Adrenal gland (tissue), 12 donors: ENCODE measurements around the gene ZSCAN31. TPM values are rescaled to one million over a fixed set of nuclear protein-coding genes. Genes with fewer than 3 reads are reported as not detected.

Source experiments
- DNase-seq, 7 donors: peaks; one replicate each; pipeline ENCODE4 v3.0.0-alpha.2; 2019 to 2020
- H3K27ac ChIP-seq, 5 donors: fragments of 200-600 bp; sonication (generic) in 4 of 5; 1 replicate in 3 of 5; 2 replicates in 2 of 5; pipeline versions ENCODE4 v1.5.1 to v1.8.0; 2016 to 2020; ENCODE audit warnings: mild to moderate bottlenecking in 1 of 5
- H3K27me3 ChIP-seq: fragments of 200-600 bp; 2 replicates; pipeline ENCODE4 v1.8.0; 2021
- H3K36me3 ChIP-seq, 2 donors: fragments of 200-600 bp; replicated peaks in 1 of 2; 1 replicate in 1 of 2; 2 replicates in 1 of 2; pipeline versions ENCODE4 v1.5.1 to v1.8.0; 2018 to 2022
- H3K4me1 ChIP-seq, 2 donors: fragments of 200-600 bp; replicated peaks in 1 of 2; 1 replicate in 1 of 2; 2 replicates in 1 of 2; pipeline versions ENCODE4 v1.5.1 to v1.8.0; 2018 to 2021
- H3K4me3 ChIP-seq, 4 donors: fragments of 200-600 bp; sonication (generic) in 3 of 4; one replicate each; pipeline ENCODE4 v1.5.1; 2016 to 2018
- H3K9me3 ChIP-seq, 3 donors: fragments of 200-600 bp; sonication (generic) in 1 of 3; replicated peaks in 1 of 3; 1 replicate in 2 of 3; 2 replicates in 1 of 3; pipeline versions ENCODE4 v1.5.1 to v1.8.0; 2016 to 2021
- CTCF ChIP-seq, 6 experiments: fragments of 450-650 bp in 4 of 6; fragments of 200-600 bp in 2 of 6; sonication (generic) in 1 of 6; IDR thresholded peaks; 1 replicate in 5 of 6; 2 replicates in 1 of 6; pipeline versions ENCODE4 v1.5.1 to v1.8.0; 2016 to 2021; ENCODE audit warnings: antibody characterized with exemption in 6 of 6, mild to moderate bottlenecking in 2 of 6, moderate library complexity in 1 of 6
- POLR2A ChIP-seq, 2 donors: fragments of 450-650 bp; IDR thresholded peaks; one replicate each; pipeline ENCODE4 v1.6.1; 2017; ENCODE audit warnings: antibody characterized with exemption in 2 of 2, mild to moderate bottlenecking in 2 of 2, moderate library complexity in 1 of 2
- WGBS, 4 donors: extraction: QIAGEN DNeasy Blood & Tissue Kit in 2 of 4; methylation state at CpG; one replicate each; pipeline versions ENCODE4 v1.1.5 to v1.1.7; 2013 to 2017; 5-methylcytosine and 5-hydroxymethylcytosine counted together
- intact Hi-C, 2 donors: fragments of 100-400 bp; cut with DNase I; formaldehyde crosslinking; loops; one replicate each; pipeline versions ENCODE4 v1.14.1 to v1.15.0; 2022 to 2023
- polyA plus RNA-seq, 3 donors: library from polyadenylated mRNA; stranded (reverse); fragments of 200-250 nt in 2 of 3; fragments of 350-450 nt in 1 of 3; fragmentation: Illumina TruSeq in 1 of 3; extraction: RNeasy Lipid Tissue Mini Kit (QIAGEN cat#74804) in 1 of 3; gene quantifications; one replicate each; pipeline ENCODE4 v1.2.3, GENCODE V29; 2013 to 2014
- total RNA-seq, 9 donors: library from RNA; depleted of rRNA in 4 of 9; stranded (reverse); fragments of >200 nt in 4 of 9; fragments of 120-200 nt in 1 of 9; fragmentation: NEBNext Ultra II Directional in 1 of 9; extraction: Animal tissue kit (Norgen Biotek cat#: 25700) in 1 of 9; gene quantifications; one replicate each; pipeline versions ENCODE4 v1.1.0 to v1.2.4, GENCODE V29; 2013 to 2023
- donor health status: healthy with polysubstance abuse.
- donor health status: Bipolar disorder and iron deficiency.
- donor health status: DM: yes; HTN: yes; CAD: no.
- donor health status: DM: no; HTN: no; CAD: no.
- donor health status: DM: no; HTN: no; CAD: no.
- donor health status: DM: yes; HTN: yes; CAD: no.

The ZSCAN31 gene
- total and polyA plus RNA-seq, 12 donors = 2.3 to 13.5 (median 7.2) TPM

DNA sequence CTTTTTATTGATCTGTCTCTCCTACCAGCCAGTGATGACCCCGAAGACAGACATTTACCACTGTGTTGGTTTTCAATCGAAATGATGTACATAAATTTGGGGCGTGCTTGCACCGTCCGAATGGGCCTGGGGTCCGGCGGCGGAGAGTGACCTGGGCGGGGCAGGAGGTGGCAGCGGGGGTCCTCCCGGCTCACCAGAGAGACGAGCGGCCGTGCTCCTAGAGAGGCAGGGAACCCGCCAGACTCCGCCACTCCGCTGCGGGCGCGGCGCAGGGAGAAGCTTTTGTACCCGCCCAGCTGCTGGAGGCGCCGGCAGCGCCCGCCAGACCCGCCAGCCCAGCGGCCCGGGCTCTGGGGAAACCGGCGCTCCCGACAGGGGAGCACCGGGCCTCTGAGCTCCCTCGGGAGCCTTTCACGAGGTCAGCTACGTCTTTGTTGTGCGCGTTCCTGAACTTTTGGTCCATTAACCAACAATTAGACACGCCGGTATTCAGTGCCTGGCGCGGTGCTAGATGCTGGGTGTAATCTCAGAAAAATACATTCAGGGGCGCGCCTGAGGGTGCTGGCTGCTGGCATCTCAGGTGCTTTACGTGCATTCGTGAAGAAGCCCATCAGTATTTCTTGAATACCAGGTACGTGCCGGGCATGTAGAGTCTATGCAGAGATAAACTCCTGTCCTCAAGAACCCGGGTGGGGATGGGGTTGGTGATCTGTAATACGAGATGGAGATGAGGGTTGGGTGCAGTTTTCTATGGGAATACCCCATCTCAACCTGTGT, 54.5 kb downstream of the ZSCAN31 start, which contains the start of gene PGBD1:
TSS of gene PGBD1 (plus strand) at position 285 of the 777 bp plus-strand sequence. CDS start 2,242 bp downstream, outside the sequence.
- WGBS, 4 donors = 0 to 3% (median 1%) methylated on average over 17 to 50 of the region's 50 CpGs
- Histone ChIP-seq H3K9me3 (no peaks in the 10 kb centered on the region), H3K4me1 (peaks cover 0 to 17% of the 10 kb centered on the region in 2 donors), H3K27me3 (no peaks in the 10 kb centered on the region), H3K27ac (peak within 1 kb of the TSS in 2 of 5 donors; percentile 11 to 24), H3K36me3 (peaks cover 0 to 23% of the 10 kb centered on the region in 2 donors), H3K4me3 (peak within 1 kb of the TSS in 3 of 4 donors; percentile 25 to 74 (median 71))
- DNase-seq = peak; percentile 61 to 74 (median 65)
- TF ChIP-seq CTCF (IDR thresholded peaks at IDR 0.05) (no peak), POLR2A (IDR thresholded peaks at IDR 0.05) (peak; percentile 18 to 32)
- intact Hi-C loops = loop anchor here in 1 of 2 donors (10.0 kb wide), 1 partner anchor 73 kb away; no protein-coding TSS in a partner anchor

DNA sequence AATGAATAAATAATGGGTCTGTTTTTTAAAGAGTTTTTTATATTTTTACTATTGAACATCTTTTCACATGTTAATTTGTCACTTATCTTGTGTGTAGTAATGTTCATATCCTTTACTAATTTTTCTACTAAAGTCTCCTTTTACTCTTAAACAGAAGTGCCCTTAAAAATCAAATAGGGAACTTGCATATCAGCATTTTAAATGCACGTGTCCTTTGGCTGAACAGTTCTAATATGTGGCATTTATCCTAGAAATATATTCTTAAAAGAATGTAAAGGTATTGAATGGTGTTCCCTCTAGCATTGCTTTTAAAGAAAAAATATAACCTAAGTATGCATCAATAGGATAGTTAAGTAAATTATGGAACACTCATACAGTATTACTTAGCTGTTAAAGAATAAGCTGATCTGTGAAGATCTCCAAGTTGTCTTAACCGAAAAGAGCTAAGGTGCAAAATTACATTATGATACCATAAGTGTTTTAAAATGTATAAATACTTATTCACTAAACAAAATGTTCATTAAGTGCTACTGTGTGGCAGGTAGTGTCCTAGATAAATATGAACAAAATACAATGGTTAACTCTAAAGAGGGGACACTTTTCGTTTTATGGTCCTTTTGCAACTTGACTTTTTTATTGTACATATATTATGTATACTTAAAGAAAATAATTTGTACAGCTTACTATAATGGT, 55.2 kb downstream of the ZSCAN31 start:
- Histone ChIP-seq H3K4me3 (peak overlapping the region in 2 of 4 donors; percentile 71 to 74), H3K27ac (no peak overlapping the region), H3K36me3 (peaks cover 0 to 28% of the 10 kb centered on the region in 2 donors), H3K9me3 (no peaks in the 10 kb centered on the region), H3K27me3 (no peaks in the 10 kb centered on the region), H3K4me1 (peaks cover 0 to 17% of the 10 kb centered on the region in 2 donors)
- intact Hi-C loops = loop anchor here in 1 of 2 donors (10.0 kb wide), 1 partner anchor 74 kb away; no protein-coding TSS in a partner anchor
- DNase-seq = no peak
- 41 to 45% (median 43%) methylated on average over 3 of the region's 3 CpGs for WGBS, 4 donors
- TF ChIP-seq POLR2A (IDR thresholded peaks at IDR 0.05) = no peak
- TF ChIP-seq CTCF (IDR thresholded peaks at IDR 0.05) = no peak

GRCh38 chr6:28277746-28278145, 58.2 kb downstream of the ZSCAN31 start:
- Histone ChIP-seq H3K27ac (no peak overlapping the region), H3K4me1 (peaks cover 0 to 22% of the 10 kb centered on the region in 2 donors), H3K9me3 (no peaks in the 10 kb centered on the region), H3K4me3 (no peak overlapping the region), H3K27me3 (no peaks in the 10 kb centered on the region), H3K36me3 (peaks cover 0 to 44% of the 10 kb centered on the region in 2 donors)
- TF ChIP-seq POLR2A (IDR thresholded peaks at IDR 0.05) = no peak
- TF ChIP-seq CTCF (IDR thresholded peaks at IDR 0.05) = no peak
- 73 to 79% (median 78%) methylated on average over 3 of the region's 3 CpGs for WGBS, 4 donors
- DNase-seq = no peak
- intact Hi-C loops = no loop called here

DNA sequence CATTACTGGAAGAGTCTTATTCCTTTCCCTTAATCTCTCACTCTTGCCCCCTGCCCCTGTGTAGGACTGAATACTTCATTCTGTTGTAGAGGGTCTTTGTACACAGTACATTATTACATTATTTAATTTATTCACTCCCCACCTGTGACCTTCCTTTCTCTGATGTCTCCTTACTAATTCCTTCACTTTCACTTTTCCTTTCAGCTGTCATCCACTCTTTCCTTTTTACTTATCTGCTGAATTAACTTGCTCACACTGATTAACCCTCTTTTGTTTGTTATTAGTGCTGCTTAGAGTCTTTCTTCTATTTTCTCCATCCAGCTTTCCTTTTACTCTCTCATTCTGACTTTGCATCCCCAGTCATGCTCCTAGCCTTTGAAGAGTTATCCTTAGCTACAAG, 61.1 kb downstream of the ZSCAN31 start:
- no peaks in the 10 kb centered on the region for H3K9me3 ChIP-seq
- no peak overlapping the region for H3K4me3 ChIP-seq
- peaks cover 0 to 6% of the 10 kb centered on the region in 2 donors for H3K4me1 ChIP-seq
- H3K27me3 ChIP-seq = no peaks in the 10 kb centered on the region
- DNase-seq = no peak
- no peak overlapping the region for H3K27ac ChIP-seq
- peaks cover 0 to 55% of the 10 kb centered on the region in 2 donors for H3K36me3 ChIP-seq
- intact Hi-C loops = no loop called here
- TF ChIP-seq CTCF (IDR thresholded peaks at IDR 0.05) = no peak
- TF ChIP-seq POLR2A (IDR thresholded peaks at IDR 0.05) = no peak
